NCI-H2081 treated with DMSO at 0.1 percent for 48 hours (cell line): ENCODE data around the gene SUPT3H.
"Not testable (repeated sequence)": the region's sequence is repeated elsewhere in the genome, so short reads cannot be mapped to it uniquely, and the experiment has no call there.

Source experiments
- DNase-seq: peaks from one replicate; lab custom pipeline; 2025; lab: John Stamatoyannopoulos, UW

The SUPT3H gene

GRCh38 chr6:44949596-44950201, 428.0 kb downstream of the SUPT3H start:
- no peak for DNase-seq

GRCh38 chr6:44943541-44943940, 434.2 kb downstream of the SUPT3H start:
- no peak for DNase-seq

DNA sequence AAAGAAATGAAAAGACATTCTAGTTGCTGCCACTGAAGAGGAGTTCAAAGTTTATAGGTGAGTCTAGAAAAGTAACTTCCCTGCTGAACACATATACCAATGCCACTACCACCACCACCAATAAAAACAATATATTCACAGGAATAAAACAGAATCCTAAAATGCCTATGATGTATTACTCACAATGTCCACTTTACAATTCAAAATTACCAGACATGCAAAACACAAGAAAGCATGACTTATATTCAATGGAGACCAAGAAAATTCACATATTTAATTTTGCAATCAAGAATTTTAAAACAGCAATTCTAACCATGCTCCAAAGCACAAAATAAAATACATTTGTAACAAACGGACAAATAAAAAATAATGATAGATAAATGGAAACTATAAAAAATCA, 434.9 kb downstream of the SUPT3H start:
- no peak for DNase-seq

DNA sequence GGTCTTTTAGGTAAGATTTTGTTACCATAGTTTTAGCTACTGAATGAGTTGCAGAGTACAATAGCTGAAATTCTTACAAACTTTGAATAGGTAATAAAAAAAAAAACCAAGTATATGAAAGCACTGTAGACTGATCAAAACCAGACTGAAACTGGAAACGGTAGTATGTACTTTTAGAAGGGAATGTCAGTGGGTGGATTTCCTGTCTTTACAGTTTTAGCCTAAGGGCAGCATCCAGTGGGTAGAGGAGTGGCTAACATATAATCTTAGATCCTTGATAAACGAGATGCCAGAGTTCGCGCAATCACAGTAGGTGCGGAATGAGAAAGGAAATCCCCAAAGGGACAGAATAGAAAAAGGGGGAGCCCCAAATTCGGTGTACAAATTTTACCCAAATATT, 435.5 kb downstream of the SUPT3H start:
- DNase-seq: no peak

- DNase-seq: no peak
Measured at GRCh38 chr6:44940367-44940766, 437.4 kb downstream of the SUPT3H start.

GRCh38 chr6:44935693-44936300, 441.9 kb downstream of the SUPT3H start:
- no peak for DNase-seq

GRCh38 chr6:44933108-44933507, 444.6 kb downstream of the SUPT3H start:
- DNase-seq: no peak

GRCh38 chr6:44932651-44933091, 445.1 kb downstream of the SUPT3H start:
- DNase-seq: no peak

GRCh38 chr6:44931385-44931784, 446.3 kb downstream of the SUPT3H start:
- no peak for DNase-seq

- peak; percentile 3 for DNase-seq
Measured at GRCh38 chr6:44926556-44926955, 451.2 kb downstream of the SUPT3H start.

- peak; percentile 89 for DNase-seq
Measured at GRCh38 chr6:44925100-44925739, 452.5 kb downstream of the SUPT3H start.

GRCh38 chr6:44923444-44923843, 454.3 kb downstream of the SUPT3H start:
- no peak for DNase-seq

DNA sequence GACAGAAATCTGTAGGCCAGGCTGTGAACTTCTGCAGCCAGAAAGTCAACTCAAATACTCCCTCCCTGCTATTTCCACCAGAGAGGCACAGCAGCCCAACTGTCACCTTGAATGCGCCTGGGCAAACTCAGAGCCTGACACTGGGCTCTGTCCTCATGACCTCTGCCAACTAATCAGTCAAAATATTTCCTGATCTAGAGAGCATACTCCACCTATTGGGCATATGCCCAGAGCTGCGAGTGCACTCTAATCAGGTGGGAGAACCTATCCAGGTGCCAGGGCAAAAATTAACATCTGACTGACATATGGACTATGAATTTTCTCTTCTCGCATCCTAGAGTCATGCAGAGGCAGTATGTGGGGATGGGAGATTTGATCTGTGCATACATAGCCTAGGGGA, 455.9 kb downstream of the SUPT3H start:
- no peak for DNase-seq

DNA sequence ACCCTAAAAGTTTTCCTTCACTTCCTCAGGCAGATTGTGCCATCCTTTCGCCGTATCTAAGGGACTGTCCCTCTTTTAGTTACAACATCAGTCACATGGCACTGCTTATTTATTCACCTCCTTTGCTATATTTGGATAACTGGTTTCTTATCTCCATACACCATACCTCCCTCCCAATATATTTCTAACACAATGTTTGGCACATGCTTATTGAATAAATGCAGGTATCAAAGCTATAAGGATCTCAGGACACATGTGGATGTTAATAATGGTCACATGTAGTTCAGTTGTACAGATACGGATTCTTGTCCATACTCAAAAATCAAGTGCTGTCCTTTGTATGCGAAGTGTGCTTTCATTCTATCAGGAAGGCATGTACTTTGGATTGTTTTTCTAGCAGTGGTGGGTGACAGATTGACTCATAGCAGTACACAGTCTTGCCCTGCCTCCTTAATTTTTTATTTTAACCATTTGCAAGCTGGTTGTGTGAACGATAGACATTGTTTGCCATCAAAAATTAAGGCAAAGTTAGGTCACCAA, 456.7 kb downstream of the SUPT3H start:
- no peak for DNase-seq

DNA sequence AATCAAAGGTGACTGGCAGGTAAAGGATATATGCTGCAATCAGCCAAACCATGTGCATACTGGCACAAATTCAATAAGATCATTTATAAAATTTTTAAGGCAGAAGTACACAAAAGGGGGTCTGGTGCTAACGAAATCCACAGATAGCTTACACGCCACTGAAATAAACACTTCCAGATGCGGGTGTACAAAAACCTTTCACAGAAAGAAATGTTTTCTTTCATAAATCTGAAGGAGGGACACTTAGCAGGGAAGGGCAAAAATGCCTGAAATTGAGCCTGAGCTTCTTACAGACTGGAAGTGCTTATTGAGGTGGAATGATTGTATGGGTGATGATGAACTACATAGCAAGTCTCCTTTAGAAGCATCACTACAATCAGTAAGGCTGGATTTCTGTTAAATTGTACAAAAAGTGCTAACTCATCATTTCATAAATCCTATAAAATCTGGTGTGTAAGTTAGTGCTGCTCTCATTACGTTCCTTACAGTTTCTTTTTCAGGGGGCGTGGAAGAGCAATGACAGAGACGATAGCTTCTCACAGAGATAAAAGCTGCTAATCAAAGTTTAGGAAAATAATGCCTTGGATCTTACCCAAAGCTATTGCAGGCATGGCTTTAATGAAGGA, 458.9 kb downstream of the SUPT3H start:
- no peak for DNase-seq

DNA sequence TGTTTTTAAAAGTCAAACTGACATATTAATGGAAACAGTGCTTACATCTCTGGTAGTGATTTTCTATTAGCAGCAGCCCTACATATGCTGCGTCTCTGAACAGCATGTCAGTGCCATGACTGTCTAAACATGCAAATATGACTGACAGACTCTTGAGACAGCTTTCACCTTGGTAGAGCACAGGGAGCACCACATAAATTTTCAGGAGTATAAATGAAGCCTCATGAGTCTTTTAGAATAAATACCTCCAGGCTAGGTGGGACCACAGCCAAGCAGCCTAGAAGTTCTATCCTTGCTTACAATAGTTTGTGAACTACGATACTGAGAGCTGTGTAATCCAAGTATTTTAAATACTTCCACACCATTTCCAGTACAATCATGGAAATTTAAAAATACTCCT, 460.3 kb downstream of the SUPT3H start:
- DNase-seq: no peak

DNA sequence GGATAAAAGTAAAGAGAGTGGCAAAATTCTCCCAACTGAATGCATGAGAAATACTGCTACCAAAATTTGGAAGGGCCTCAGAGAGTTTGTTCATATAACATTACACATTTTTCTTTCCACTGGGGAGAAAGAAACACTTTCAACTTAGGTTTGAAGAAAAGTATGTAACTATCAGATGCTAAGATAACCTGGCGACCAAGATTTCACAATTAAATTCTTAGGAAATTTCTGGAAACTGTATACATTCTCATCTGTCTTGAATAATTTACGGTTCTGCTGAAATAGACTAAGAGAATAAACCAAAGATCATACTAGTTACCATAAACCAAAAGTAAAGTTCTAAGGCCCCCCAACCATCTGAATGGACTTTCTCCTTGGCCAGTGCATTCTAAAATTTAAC, 462.6 kb downstream of the SUPT3H start:
- DNase-seq: no peak

GRCh38 chr6:44914141-44914540, 463.6 kb downstream of the SUPT3H start:
- no peak for DNase-seq

DNA sequence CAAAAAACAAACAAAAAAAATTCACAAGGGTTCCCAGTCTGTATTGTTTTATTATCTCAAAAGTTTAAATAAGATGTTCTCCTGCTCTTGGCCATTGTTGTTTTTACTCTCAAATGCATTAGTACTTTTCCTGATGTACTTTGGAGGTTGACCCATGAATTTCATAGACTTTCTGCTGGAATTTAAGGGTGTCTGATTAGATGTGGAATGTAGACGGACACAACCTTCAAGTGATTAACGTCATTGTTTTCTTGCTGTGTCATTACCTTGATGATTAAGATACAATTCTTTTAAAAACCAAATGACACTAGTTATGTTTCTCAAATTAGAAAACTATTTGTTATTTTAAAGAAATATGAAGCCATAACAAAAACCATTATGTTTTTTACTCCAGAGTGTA, 471.0 kb downstream of the SUPT3H start:
- no peak for DNase-seq

DNA sequence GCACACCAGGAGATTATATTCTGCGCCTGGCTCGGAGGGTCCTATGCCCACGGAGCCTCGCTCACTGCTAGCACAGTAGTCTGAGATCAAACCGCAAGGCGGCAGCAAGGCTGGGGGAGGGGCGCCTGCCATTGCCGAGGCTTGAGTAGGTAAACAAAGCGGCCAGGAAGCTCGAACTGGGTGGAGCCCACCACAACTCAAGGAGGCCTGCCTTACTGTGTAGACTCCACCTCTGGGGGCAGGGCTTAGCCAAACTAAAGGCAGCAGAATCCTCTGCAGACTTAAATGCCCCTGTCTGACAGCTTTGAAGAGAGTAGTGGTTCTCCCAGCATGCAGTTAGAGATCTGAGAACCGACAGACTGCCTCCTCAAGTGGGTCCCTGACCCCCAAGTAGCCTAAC, 477.4 kb downstream of the SUPT3H start:
- not testable (repeated sequence) for DNase-seq

GRCh38 chr6:44898296-44898930, 479.3 kb downstream of the SUPT3H start:
- DNase-seq: no peak

DNA sequence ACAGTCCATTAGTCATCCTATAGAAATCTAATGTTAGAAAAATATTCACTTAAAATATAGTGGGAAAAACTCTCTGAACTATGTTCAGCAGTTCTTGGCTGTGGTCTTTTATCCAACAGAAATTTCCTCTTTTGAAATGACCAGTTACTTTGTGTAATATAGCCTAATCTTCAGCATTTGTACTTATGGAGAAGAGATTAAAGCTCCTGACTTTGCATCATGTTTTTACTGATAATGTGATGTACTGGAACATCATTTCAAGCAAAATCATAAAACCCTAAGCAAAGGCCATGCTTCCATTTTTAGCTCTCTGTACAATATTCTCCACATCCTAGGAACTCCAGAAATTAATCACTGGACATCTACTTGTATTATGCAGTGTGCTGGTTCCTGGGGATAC, 480.4 kb downstream of the SUPT3H start:
- no peak for DNase-seq
